Smooth muscle cell (in vitro differentiated cells): Measurements from ENCODE around the gene LCN2. TPM values are rescaled to one million over a fixed set of nuclear protein-coding genes. Genes with fewer than 3 reads are reported as not detected.

Source experiments
- DNase-seq: peaks from one replicate; lab custom pipeline; 2025; ENCODE audit not compliant: unreplicated experiment; lab: John Stamatoyannopoulos, UW
- H2AFZ ChIP-seq: fragments of 200-600 bp; sonication (generic); 2 replicates; pipeline ENCODE4 v1.6.0; 2016; ENCODE audit warnings: antibody characterized with exemption, low read depth, mild to moderate bottlenecking
- H3F3A ChIP-seq: fragments of 200-600 bp; sonication (generic); 2 replicates; pipeline ENCODE4 v1.6.0; 2017; ENCODE audit warnings: antibody characterized with exemption, low read depth
- H3K27ac ChIP-seq: fragments of 200-600 bp; sonication (generic); 2 replicates; pipeline ENCODE4 v1.5.1; 2016; ENCODE audit warnings: low read depth, mild to moderate bottlenecking
- H3K27me3 ChIP-seq: fragments of 200-600 bp; sonication (generic); 2 replicates; pipeline ENCODE4 v1.6.1; 2016; ENCODE audit warnings: low read depth, mild to moderate bottlenecking
- H3K36me3 ChIP-seq: fragments of 200-600 bp; sonication (generic); 2 replicates; pipeline ENCODE4 v1.5.1; 2016; ENCODE audit warnings: low read depth
- H3K4me1 ChIP-seq: fragments of 200-600 bp; sonication (generic); 2 replicates; pipeline ENCODE4 v1.5.1; 2016; ENCODE audit warnings: low read depth
- H3K4me2 ChIP-seq: fragments of 200-600 bp; sonication (generic); 2 replicates; pipeline ENCODE4 v1.6.0; 2016; ENCODE audit warnings: mild to moderate bottlenecking
- H3K4me3 ChIP-seq: fragments of 200-600 bp; sonication (generic); 2 replicates; pipeline ENCODE4 v1.5.1; 2016; ENCODE audit warnings: mild to moderate bottlenecking
- H3K79me2 ChIP-seq: fragments of 200-600 bp; sonication (generic); 2 replicates; pipeline ENCODE4 v1.6.0; 2016; ENCODE audit warnings: low read depth, mild to moderate bottlenecking
- H3K9ac ChIP-seq: fragments of 200-600 bp; sonication (generic); 2 replicates; pipeline ENCODE4 v1.6.0; 2016; ENCODE audit warnings: low read depth
- H3K9me3 ChIP-seq: fragments of 200-600 bp; sonication (generic); replicated peaks from 2 replicates; pipeline ENCODE4 v1.5.1; 2016; ENCODE audit warnings: low read depth
- H4K20me1 ChIP-seq: fragments of 200-600 bp; sonication (generic); 2 replicates; pipeline ENCODE4 v1.6.0; 2016; ENCODE audit warnings: low read depth
- CTCF ChIP-seq: fragments of 200-600 bp; sonication (generic); IDR thresholded peaks from 2 replicates; pipeline ENCODE4 v1.5.1; 2017; ENCODE audit warnings: borderline replicate concordance, mild to moderate bottlenecking, antibody characterized with exemption; ENCODE audit not compliant: insufficient read depth, poor library complexity, severe bottlenecking
- WGBS: methylation state at CpG from one replicate; pipeline ENCODE4 v1.1.7; 2016; ENCODE audit warnings: low lambda C conversion rate; 5-methylcytosine and 5-hydroxymethylcytosine counted together
- polyA plus RNA-seq: library from polyadenylated mRNA; unstranded; fragments of >200 nt; fragmentation: Nextera tagmentation; extraction: Ambion mirVana; gene quantifications from 2 replicates; pipeline ENCODE4 v1.2.1, GENCODE V29; 2016
- total RNA-seq: library from RNA; depleted of rRNA; stranded (reverse); fragments of >200 nt; gene quantifications from 2 replicates; pipeline ENCODE4 v1.2.3, GENCODE V29; 2014

Gene LCN2
- total and polyA plus RNA-seq, 2 experiments from 2014 or later, result not detected

- Histone ChIP-seq H3F3A (no peaks in the 10 kb centered on the region), H3K4me2 (no peak overlapping the region), H3K4me1 (no peaks in the 10 kb centered on the region), H3K36me3 (no peaks in the 10 kb centered on the region), H3K27me3 (no peaks in the 10 kb centered on the region), H4K20me1 (no peaks in the 10 kb centered on the region), H3K4me3 (no peak overlapping the region), H3K27ac (no peak overlapping the region), H3K79me2 (no peaks in the 10 kb centered on the region), H3K9ac (no peak overlapping the region), H2AFZ (no peak overlapping the region), H3K9me3 (no peaks in the 10 kb centered on the region)
- 97% methylated on average over 3 of the region's 3 CpGs for WGBS
- no peak for DNase-seq
- no peak for TF ChIP-seq CTCF
These were observed 7.6 kb upstream of the LCN2 start for GRCh38 chr9:128141604-128142003.

GRCh38 chr9:128142061-128142460, 7.2 kb upstream of the LCN2 start:
- H4K20me1 ChIP-seq, result no peaks in the 10 kb centered on the region
- no peak overlapping the region for H2AFZ ChIP-seq
- no peaks in the 10 kb centered on the region for H3K4me1 ChIP-seq
- DNase-seq, result no peak
- no peak for TF ChIP-seq CTCF
- no peak overlapping the region for H3K4me3 ChIP-seq
- WGBS, result 86% methylated on average over 4 of the region's 4 CpGs
- H3K36me3 ChIP-seq, result no peaks in the 10 kb centered on the region
- no peaks in the 10 kb centered on the region for H3K79me2 ChIP-seq
- no peaks in the 10 kb centered on the region for H3F3A ChIP-seq
- no peak overlapping the region for H3K9ac ChIP-seq
- no peak overlapping the region for H3K4me2 ChIP-seq
- H3K27me3 ChIP-seq, result no peaks in the 10 kb centered on the region
- no peaks in the 10 kb centered on the region for H3K9me3 ChIP-seq
- H3K27ac ChIP-seq, result no peak overlapping the region

GRCh38 chr9:128142596-128142995, 6.7 kb upstream of the LCN2 start:
- DNase-seq, result no peak
- no peaks in the 10 kb centered on the region for H3K27me3 ChIP-seq
- H3K4me2 ChIP-seq, result no peak overlapping the region
- no peak overlapping the region for H3K9ac ChIP-seq
- no peaks in the 10 kb centered on the region for H3K79me2 ChIP-seq
- no peaks in the 10 kb centered on the region for H3F3A ChIP-seq
- H3K4me3 ChIP-seq, result no peak overlapping the region
- no peaks in the 10 kb centered on the region for H3K36me3 ChIP-seq
- no peaks in the 10 kb centered on the region for H3K4me1 ChIP-seq
- TF ChIP-seq CTCF, result no peak
- H2AFZ ChIP-seq, result no peak overlapping the region
- H3K27ac ChIP-seq, result no peak overlapping the region
- 96% methylated on average over 2 of the region's 2 CpGs for WGBS
- no peaks in the 10 kb centered on the region for H4K20me1 ChIP-seq
- H3K9me3 ChIP-seq, result no peaks in the 10 kb centered on the region

GRCh38 chr9:128143525-128144238, 5.6 kb upstream of the LCN2 start:
- Histone ChIP-seq H3K79me2 (no peaks in the 10 kb centered on the region), H4K20me1 (no peaks in the 10 kb centered on the region), H2AFZ (no peak overlapping the region), H3K27ac (no peak overlapping the region), H3K4me1 (no peaks in the 10 kb centered on the region), H3K4me2 (no peak overlapping the region), H3K9me3 (no peaks in the 10 kb centered on the region), H3K36me3 (no peaks in the 10 kb centered on the region), H3F3A (no peaks in the 10 kb centered on the region), H3K4me3 (no peak overlapping the region), H3K9ac (no peak overlapping the region), H3K27me3 (no peaks in the 10 kb centered on the region)
- 92% methylated on average over 8 of the region's 8 CpGs for WGBS
- no peak for DNase-seq
- no peak for TF ChIP-seq CTCF
